Stimulated activated CD4-positive, alpha-beta T cell treated with anti-CD3 and anti-CD28 coated beads, TNF-alpha, amount 100 ng/mL, for 1 hour (primary cell): ENCODE results near the gene SART3.
"Not testable (repeated sequence)": the region's sequence is repeated elsewhere in the genome, so short reads cannot be mapped to it uniquely, and the experiment has no call there.

Source experiments
- DNase-seq, 3 donors: peaks; one replicate each; pipeline ENCODE4 v3.0.0-alpha.2; 2020; ENCODE audit warnings: low read depth in 3 of 3, low spot score in 1 of 3

SART3 gene

DNA sequence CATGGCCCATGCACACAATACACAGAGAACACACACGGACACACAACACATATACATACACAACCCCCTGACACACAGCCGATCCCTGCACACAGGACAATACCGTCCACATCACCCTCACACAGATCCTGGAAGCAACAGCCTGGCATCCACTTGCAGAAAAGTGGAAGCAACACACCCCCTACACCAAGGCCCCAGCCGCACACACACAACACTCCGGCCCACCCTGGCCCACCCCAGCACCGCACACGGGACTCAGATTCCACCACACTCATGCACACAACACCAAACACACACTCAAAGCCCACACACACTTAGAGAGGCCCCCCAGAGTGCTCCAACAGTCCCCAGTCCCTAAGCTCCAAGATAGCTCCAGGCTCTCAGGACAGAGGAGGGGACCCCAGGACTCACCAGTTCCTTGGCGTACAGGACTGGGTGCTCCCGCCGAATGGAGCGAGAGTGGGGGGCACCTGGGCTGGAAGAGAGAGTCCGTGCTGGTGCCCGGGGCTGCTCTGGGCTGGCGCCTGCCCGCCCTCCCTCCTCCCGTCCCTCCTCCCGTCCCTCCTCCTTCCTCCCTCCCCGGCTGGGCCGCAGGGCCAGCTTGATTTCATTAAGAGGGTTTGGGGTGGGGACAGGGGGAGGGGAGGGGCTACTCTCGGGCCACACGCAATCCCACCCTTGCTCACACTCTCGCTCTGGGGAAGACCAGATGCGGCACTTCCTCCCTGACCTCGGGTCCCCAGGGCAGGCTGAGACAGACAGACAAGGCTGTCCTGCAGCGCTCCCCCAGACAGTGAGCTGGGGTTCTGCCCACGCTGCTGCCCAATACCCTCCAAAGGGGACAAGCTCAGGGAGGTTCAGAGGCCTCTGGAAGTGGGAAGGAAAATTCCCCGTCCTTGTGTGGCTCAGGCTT lies 36.8 kb upstream of the SART3 start, which contains the start of gene TMEM119:
TMEM119 (minus strand) TSS at position 526 of the 913 bp plus-strand sequence. CDS start 5,701 bp downstream, outside the sequence.
- no peak for DNase-seq

DNA sequence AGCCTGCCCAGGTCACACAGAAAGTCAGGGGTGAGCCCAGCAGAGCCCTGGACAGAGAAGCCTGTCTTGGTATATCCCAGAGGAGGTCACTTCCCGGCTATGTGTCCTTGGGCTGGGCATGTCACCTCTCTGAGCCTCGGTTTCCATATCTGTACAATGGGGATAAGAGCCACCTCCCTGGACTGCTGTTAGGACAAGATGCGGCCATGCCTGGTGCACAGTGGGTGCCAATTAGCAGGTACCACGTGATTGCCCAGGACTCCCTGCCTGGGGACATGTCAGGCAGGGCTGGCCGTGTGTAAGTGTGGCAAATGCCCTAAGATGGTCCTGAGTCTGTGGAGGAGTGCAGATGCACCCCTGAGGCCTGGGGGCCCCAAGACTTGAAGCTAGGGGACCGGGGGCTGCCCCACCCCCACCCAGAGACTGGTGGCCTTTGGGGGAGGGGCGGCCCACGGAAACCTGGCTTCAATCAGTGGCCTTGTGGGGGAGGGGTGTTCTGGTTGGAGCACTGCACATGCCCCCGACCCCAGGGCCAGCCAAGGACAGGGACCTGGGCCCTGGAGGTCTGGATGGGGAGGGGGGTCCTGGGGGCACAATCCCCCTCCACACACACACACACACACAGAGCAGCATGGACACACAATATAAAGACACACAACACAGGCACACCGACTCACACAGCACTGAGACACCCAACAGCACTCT lies 36.0 kb upstream of the SART3 start:
- no peak for DNase-seq

DNA sequence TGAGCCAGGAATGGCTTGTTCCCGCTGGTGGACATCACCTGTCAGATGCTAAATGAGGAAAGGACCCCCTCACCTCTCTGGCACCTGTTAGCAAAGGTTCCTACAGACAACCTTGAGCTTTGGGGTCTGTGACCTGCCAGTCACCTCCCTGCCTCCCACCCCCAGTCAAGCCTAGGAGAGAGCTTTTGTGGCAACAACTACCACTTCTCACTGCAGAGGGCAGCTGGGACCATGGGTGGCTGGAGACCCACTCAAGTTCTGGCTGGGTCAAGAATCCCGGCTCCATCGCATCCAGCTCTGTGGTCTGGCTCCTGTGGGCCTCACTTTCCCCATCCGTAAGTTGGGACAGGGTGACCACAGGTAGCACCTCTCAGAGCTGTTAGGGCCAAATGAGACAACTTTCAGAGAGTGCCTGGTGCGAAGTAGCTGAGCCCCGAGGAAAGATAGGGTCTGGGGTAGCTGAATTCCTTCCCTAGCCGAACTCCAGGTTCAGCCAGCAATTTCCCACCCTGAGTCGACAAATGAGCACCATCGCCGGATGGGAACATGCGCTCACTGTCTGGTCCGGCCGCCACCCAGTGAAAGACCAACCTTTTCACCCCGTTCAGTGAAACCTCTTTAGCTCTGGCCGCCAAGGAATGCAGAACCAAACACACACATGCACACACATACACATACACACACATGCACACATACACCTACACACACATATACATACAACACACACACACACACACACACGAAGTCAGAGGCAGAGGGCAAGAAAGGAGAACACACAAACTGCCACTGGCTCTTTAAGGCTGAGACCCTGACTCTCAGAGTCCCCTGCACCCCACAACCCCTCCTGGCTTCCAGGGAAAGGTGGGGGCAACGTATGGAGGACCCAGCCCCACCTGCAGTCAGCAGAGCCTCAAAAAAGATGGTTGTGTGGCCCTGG lies 35.0 kb upstream of the SART3 start:
- no peak for DNase-seq

DNA sequence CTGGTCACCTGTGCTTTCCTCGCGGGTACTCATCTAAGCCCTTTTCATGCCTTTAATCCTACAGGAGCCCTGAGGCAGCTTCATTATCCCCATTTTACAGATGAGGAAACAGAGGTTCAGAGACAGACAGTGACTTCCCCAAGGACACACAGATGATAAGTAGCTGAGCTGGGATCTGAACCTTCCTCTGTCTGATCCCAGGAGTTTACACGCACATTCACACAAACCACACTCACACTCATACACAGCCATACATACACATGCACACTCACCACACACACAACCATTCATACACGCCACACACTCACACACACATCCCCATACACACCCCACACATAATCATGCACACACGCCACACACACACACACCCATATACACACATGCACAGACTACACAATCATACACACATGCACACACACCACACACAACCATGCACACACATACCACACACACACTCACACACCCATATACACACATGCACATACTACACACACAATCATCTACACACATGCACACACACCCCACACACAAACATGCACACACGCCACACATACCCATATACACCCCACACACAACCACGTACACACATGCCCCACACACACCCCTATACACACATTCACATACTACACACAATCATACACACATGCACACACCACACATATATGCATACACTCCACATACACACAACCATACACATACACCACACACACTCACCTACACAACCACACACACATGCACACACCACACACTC lies 34.2 kb upstream of the SART3 start:
- no peak for DNase-seq

DNA sequence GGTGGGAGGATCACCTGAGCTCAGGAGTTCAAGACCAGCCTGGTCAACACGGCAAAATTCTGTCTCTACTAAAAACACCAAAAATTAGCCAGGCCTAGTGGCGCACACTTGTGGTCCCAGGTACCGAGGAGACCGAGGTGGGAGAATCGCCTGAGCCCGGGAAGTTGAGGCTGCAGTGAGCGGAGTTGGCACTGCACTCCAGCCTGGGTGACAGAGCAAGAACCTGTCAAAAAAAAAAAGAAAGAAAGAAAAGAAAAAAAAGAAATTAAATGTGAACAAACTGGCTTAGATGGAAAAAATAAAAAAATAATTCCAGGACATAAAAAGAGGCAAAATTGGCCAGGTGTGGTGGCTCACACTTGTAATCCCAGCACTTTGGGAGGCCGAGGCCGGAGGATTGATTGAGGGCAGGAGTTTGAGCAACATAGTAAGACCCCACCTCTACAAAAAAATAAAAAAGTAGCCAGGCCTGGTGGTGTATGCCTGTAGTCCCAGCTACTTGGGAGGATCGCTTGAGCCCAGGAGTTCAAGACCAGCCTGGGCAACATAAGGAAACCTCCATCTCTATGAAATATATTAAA lies 33.4 kb upstream of the SART3 start:
- DNase-seq: no peak

DNA sequence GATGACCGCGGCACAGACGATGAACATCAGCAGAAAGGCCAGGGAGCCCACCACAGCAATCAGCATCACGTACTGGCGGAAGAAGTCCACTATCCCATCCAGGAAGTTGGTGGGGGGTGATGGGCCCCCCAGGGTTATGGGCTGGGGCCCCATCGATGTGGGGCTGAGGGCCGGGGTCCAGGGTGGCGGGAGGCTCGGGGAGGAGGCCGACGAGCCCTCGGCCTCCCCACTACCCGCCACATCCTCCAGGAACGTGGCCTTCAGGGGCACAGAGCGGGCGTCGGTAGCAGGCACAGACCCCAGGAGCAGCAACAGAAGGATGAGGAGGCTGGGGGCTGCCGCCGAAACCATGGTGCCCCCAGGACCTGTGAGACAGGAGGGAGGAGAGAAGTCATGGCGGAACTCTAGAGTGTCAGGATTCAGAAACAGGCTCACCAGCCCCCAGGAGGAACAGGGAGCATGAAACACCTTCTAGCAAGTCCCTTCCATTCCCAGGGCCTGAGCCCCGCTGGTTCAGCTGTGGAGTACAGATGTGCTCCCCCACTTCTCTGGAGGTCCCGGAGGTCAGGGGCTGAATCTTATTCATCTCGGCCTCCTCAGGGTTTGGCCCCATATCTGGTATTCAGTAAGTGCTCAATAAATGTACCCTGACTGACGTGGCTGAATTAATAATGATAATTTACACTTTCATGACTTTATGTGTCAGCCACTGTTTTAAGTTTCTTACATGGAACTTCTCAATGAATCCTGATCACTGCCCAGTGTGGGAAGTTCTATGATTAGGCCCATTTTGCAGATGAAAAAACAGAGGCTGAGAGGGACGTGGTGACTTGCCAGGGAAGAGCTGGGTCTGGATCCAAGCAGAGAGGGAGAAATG lies 31.3 kb upstream of the SART3 start:
- no peak for DNase-seq

DNA sequence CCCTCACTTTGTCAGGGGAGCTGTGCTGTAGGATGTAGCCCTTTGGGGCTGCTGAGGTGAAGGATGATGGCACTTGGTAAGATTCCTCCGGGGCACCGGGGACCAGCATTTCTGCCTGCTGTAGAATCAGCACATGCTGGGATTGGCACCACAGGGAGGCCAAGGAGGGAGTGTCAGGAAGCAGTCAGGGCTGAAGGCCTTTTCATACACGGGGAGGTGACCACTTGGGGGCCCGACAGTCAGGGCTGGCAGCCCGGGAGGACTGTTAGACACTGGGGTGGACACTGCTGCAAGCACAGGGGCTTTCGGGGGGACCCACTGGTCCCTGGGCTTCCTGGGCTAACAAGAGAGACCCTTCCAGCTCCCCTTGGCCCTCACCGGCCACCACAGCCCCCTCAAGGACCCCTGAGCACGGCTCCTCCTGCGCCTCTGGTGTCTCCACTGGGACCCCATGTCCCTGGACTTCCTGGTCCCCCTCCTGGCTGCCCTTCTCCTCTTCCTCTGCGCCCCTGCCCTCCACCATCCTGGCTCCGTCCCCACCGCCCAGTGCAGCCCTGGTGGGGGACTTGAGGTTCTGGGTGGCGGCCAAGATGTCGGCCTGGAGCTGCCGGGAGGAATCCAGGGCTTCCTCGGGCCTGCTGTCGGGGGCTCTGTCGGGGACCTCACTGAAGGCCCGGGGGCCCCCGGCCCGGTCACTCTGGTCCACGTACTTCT lies 30.5 kb upstream of the SART3 start:
- DNase-seq: no peak

DNA sequence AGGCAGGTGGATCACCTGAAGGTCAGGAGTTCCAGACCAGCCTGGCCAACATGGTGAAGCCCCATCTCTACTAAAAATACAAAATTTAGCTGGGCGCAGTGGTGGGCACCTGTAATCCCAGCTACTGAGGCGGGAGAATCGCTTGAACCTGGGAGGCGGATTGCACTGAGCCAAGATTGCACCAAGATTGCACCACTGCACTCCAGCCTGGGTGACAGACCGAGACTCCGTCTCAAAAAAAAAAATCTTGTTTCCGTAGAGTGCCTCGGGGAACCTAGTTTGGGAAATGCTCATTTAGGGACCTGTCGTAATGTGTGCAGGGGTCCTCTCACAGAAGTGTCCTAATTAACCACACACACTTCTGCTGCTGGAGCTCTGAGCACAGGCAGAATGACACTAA lies 29.5 kb upstream of the SART3 start:
- DNase-seq: not testable (repeated sequence)

DNA sequence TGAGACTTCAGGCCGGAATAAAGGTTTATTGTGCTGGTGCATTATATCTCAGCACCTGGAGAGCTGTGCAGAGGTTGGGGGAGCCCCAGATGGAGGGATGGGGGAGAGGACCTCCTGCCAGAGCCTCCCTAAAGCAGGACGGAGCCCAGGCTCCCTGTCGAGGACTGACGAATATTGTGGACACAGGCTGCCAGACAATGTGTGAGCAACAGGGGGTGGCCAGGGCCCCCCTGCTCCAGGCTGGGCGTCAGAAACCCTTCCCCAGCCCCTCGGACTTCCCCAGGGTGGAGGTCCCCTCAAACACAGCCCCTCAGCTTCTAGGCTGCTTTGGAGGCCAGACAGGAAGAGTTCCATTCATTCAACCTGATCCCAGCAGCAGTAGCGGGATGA lies 28.9 kb upstream of the SART3 start:
- no peak for DNase-seq

DNA sequence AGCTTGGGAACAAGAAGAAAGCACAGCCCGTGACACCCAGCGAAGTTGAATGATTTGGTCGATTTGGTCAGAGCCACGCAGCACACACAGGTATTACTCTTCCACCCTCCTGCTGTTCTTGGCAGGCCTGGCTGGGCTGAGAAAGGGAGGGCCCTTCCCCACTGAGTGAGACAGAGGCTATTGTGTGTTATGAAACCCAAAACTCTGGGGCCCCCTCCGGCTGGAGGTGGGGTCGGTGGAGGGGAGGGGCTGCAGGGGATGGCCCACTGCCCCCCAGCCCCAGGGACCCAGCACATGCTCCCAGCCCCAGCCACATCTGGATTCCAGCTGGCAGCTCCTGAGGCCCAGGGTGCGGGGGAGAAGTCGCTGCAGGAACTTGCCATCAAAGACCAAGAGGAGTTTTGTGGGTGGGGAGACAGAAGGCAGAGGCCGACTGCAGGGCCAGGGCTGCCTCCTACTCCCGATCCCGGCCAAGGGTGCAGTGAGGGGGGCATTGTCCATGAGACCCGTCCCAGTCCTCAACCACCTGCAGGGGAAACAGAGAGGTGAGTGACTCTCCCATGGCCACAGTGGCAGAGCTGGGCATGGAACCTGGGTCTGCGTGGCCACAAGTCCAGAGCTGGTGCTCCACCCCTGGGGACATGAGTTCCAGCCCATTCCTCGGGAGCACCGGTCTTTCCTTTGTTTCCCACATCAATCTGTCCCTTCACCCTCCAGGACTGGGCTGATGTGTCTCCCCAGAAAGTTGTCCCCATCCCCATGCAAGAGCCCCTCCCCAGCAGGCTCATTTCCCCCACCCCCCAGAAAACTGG lies 28.3 kb upstream of the SART3 start:
- DNase-seq: no peak

DNA sequence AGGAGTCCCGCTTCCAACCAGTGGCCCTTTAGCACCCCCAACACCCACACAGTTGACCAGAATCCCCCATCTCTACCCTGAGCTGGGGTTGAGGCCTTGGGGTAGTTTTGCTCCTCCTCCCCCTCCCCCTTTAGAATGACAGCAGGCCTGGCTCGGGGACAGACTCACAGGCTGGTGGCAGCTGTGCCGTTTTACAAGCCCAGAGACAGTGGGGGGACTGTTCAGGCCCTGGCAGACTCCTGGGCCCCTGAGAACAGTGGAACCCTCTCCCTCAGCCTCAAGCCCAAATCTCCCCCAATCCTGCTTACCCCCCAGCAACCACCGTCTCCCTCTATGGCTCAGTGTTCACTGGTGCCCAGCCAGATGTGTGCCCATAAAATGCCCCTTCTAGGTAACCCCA lies 26.9 kb upstream of the SART3 start:
- DNase-seq: no peak

DNA sequence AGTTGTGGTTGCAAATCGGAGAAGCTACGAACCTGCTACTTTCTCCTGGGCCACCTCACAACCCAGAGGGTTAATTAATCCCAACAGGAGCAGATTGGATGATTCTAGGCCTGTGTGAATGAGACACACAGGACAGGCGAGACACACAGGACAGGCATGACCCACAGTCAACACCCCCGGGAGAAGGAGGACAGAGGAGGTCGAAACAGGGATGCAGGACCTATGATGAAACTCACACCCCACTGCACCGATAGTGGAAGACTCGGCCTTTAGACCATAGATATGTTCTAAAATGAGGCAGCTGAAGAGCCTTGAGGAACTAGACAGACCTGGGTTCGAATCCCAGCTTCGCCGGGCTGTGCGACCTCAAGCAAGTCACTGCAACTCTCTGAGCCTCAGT lies 25.3 kb upstream of the SART3 start:
- DNase-seq: no peak

DNA sequence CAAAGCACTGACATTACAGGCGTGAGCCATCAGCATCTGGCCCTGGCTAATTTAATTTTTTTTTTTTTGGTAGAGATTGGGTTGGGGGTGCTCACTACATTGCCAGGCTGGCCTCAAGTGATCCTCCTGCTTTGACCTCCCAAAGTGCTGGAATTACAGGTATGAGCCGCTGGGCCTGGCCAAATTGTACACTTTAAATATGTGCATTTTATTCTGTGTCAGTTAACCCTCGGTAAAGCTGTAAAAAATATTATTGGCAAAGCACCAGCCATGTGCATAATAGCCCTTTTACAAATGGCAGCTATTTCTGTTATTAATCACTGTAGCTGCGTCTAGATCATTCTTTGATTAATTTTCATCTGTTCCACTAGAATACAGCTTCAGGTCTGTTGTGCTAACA lies 24.9 kb upstream of the SART3 start:
- DNase-seq: no peak

DNA sequence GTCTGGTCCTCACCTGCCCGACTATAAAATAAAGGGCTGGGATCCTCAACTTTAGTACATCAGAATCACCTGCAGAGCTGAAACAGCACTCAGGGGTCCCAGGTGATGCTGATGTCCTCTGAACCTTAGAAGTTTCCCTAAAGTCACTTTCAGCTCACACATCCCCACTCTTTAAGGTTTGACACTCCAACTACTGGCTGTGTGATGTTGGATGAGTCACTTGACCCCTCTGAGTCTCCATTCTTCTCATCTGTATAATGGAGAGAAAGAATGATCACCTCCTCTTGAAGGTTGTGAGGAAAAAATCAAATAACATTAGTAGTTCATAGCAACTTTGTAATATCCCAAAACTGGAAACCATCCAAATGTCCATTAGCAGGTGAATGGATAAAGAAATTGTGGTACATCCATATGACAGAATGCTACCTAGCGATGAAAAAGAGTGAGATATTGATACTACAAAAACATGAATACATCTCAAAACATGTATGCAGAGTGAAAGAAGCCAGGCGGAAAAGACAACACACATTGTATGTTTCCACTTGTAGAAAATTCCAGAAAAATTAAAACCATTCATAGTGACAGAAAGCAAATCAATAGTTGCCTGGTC lies 23.6 kb upstream of the SART3 start:
- DNase-seq: no peak

DNA sequence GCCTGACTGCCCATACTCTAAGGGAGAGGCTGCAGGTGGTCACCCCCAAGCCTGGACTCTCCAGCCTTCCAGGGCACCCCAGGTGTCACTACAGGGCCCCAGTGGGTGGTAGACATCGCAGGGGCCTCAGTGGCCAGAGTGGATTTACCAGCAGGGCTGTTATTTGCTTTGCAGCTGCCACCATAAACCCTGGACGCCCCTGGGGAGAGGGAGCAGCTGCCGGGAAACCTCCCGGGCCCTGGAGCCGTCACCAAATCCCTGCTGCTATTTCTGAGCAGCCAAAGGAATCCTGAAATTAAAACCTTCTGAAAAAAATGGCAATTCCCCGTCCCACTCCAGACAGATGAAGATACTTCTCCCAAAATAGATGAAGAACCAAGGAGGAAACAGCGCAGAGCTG lies 23.0 kb upstream of the SART3 start:
- no peak for DNase-seq

DNA sequence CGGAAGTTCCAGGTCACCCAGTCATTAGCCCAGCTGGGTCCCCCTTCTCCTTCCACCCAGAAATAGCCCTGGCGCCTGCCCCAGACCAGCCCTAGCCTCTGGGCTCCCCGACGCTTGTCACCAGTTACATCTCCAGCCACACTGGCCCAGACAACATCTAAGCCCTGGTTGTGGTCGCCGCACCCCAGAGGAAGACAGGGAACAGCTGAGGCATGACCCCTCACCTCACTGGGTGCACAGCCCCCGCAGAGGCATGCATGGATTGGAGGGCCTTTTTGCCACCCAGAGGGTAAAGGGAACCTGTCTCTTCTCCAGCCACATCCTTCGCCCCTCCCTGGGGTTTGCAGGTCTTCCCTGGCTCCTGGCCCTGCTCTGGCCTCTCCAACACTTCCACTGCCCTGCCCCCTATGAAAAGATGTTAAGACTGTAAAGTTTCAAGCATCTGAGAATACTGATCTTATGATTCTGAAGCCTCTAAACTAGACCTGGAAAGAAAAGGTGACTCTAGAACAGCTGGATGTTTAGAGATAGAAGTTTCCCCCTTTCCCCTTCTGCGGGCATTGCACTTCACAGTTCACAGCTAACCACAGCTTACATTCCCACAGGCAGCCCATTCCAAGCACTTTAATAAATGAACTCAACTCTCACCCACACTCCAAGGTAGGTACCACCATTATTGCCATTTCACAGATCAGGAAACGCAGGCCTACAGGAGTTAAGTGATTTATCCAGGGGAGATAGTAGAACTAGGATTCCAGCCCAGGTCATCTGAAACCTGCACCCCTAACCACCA lies 22.2 kb upstream of the SART3 start:
- DNase-seq: no peak

DNA sequence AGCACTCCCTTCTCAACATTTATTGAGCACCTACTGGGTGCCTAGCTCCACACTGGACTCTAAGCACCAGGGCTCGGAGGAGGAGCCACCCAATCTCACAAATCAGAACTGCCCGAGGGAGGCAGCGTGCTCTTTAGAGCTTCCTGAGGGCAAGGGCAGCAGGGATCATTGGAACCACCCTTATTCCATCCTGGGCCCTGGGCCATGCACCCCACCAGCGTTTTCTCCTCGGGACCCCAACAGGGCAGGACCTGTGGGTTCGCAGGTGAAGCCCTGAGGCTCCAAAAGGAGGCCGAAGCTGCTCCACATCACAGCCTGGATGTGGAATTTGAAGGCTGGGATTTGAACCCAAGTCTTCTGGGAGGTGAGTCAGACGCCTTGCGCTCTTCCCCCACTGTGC lies 21.5 kb upstream of the SART3 start:
- DNase-seq: no peak
